ENCODE results near the gene POLDIP2. TPM values are rescaled to one million over a fixed set of nuclear protein-coding genes. Genes with fewer than 3 reads are reported as not detected.

Gene POLDIP2
- total and polyA plus RNA-seq, 8 donors = 56.0 to 76.8 (median 63.1) TPM

- ATAC-seq (no peak), DNase-seq (no peak)
- Histone ChIP-seq H3K36me3 (peaks cover 0 to 100% of the 10 kb centered on the region in 2 donors), H3K27ac (peak overlapping the region in 1 of 2 donors; percentile 25), H3K9me3 (no peaks in the 10 kb centered on the region), H3K4me1 (peaks cover 0 to 14% of the 10 kb centered on the region in 2 donors), H3K4me3 (no peak overlapping the region), H3K27me3 (no peaks in the 10 kb centered on the region)
- no peak for TF ChIP-seq CTCF (IDR thresholded peaks at IDR 0.05)
- intact Hi-C loops (cut with DNase I) = no loop called here
These were observed 10.0 kb downstream of the POLDIP2 start for GRCh38 chr17:28347261-28347891.

GRCh38 chr17:28346746-28347246 is 10.5 kb downstream of the POLDIP2 start:
- H3K4me1 ChIP-seq = peaks cover 0 to 14% of the 10 kb centered on the region in 2 donors
- DNase-seq = no peak
- no peaks in the 10 kb centered on the region for H3K9me3 ChIP-seq
- no peaks in the 10 kb centered on the region for H3K27me3 ChIP-seq
- intact Hi-C loops (cut with DNase I) = no loop called here
- no peak overlapping the region for H3K4me3 ChIP-seq
- peak overlapping the region; percentile 19 to 25 for H3K27ac ChIP-seq
- H3K36me3 ChIP-seq = peaks cover 0 to 100% of the 10 kb centered on the region in 2 donors
- peak; percentile 18 for ATAC-seq
- no peak for TF ChIP-seq CTCF (IDR thresholded peaks at IDR 0.05)

- peaks cover 0 to 100% of the 10 kb centered on the region in 2 donors for H3K36me3 ChIP-seq
- H3K9me3 ChIP-seq = no peaks in the 10 kb centered on the region
- intact Hi-C loops (cut with DNase I) = no loop called here
- H3K4me3 ChIP-seq = no peak overlapping the region
- H3K27ac ChIP-seq = peak overlapping the region in 1 of 2 donors; percentile 19
- no peak for ATAC-seq
- no peak for DNase-seq
- no peaks in the 10 kb centered on the region for H3K27me3 ChIP-seq
- no peak for TF ChIP-seq CTCF (IDR thresholded peaks at IDR 0.05)
- peaks cover 0 to 14% of the 10 kb centered on the region in 2 donors for H3K4me1 ChIP-seq
These were observed 11.1 kb downstream of the POLDIP2 start for GRCh38 chr17:28346199-28346580.

GRCh38 chr17:28345419-28346198 is 11.7 kb downstream of the POLDIP2 start:
- Histone ChIP-seq H3K27me3 (no peaks in the 10 kb centered on the region), H3K4me3 (no peak overlapping the region), H3K4me1 (peaks cover 0 to 16% of the 10 kb centered on the region in 2 donors), H3K36me3 (peaks cover 0 to 100% of the 10 kb centered on the region in 2 donors), H3K9me3 (no peaks in the 10 kb centered on the region), H3K27ac (peak overlapping the region; percentile 26 to 33)
- peak; percentile 58 for ATAC-seq
- no peak for TF ChIP-seq CTCF (IDR thresholded peaks at IDR 0.05)
- intact Hi-C loops (cut with DNase I) = no loop called here
- no peak for DNase-seq

GRCh38 chr17:28344435-28344901 is 12.9 kb downstream of the POLDIP2 start:
- no peaks in the 10 kb centered on the region for H3K27me3 ChIP-seq
- intact Hi-C loops (cut with DNase I) = no loop called here
- no peak for TF ChIP-seq CTCF (IDR thresholded peaks at IDR 0.05)
- H3K27ac ChIP-seq = no peak overlapping the region
- peaks cover 0 to 100% of the 10 kb centered on the region in 2 donors for H3K36me3 ChIP-seq
- ATAC-seq (no peak), DNase-seq (no peak)
- H3K9me3 ChIP-seq = no peaks in the 10 kb centered on the region
- peaks cover 0 to 27% of the 10 kb centered on the region in 2 donors for H3K4me1 ChIP-seq
- no peak overlapping the region for H3K4me3 ChIP-seq
